NB4 (cell line): ENCODE results near the gene SH2D1A.

Source experiments
- DNase-seq: peaks from one replicate; pipeline ENCODE4 v3.0.0; 2010; ENCODE audit warnings: low read depth
- H3K4me3 ChIP-seq: one replicate; pipeline ENCODE4 v1.5.1; 2011; ENCODE audit warnings: mild to moderate bottlenecking, low read depth, low read length, moderate library complexity
- MYC ChIP-seq: IDR thresholded peaks from 2 replicates; pipeline ENCODE4 v1.6.1; 2011; ENCODE audit warnings: low read depth, low read length
- POLR2A ChIP-seq: IDR thresholded peaks from 2 replicates; pipeline ENCODE4 v1.6.1; 2011; ENCODE audit warnings: mild to moderate bottlenecking; ENCODE audit not compliant: insufficient read length; ENCODE audit errors: extremely low read depth
- TF ChIP-seq, protein P1 (sequence below): IDR thresholded peaks from one replicate; pipeline ENCODE4 v1.5.1; 2012; ENCODE audit warnings: low read depth, low read length
- TF ChIP-seq, protein P2 (sequence below): IDR thresholded peaks from 2 replicates; pipeline ENCODE4 v1.6.1; 2011; ENCODE audit warnings: low read depth, low read length

Gene SH2D1A

DNA sequence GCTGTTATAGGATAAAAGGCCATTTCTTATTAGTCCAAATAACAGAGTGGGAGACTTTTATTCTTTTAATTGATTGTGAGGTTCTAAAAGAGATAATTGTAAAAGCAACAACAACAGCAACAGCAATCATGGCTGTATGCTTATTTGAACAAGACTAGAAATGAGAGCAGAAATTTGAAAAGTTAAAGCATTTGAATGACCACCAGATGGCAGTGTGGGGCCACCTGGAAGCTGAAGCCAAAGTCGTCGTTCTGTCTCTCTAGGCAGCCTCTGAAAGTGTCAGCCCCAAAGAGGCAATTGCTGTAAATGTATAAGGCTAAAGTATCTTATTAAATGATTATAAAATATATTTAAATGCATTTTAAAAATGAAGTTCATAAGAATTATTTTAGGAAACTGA, 42.2 kb downstream of the SH2D1A start:
- TF ChIP-seq, protein P1, sequence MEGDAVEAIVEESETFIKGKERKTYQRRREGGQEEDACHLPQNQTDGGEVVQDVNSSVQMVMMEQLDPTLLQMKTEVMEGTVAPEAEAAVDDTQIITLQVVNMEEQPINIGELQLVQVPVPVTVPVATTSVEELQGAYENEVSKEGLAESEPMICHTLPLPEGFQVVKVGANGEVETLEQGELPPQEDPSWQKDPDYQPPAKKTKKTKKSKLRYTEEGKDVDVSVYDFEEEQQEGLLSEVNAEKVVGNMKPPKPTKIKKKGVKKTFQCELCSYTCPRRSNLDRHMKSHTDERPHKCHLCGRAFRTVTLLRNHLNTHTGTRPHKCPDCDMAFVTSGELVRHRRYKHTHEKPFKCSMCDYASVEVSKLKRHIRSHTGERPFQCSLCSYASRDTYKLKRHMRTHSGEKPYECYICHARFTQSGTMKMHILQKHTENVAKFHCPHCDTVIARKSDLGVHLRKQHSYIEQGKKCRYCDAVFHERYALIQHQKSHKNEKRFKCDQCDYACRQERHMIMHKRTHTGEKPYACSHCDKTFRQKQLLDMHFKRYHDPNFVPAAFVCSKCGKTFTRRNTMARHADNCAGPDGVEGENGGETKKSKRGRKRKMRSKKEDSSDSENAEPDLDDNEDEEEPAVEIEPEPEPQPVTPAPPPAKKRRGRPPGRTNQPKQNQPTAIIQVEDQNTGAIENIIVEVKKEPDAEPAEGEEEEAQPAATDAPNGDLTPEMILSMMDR: peak; percentile 12
- TF ChIP-seq, protein P2, sequence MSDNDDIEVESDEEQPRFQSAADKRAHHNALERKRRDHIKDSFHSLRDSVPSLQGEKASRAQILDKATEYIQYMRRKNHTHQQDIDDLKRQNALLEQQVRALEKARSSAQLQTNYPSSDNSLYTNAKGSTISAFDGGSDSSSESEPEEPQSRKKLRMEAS: no peak
- no peak overlapping the region for H3K4me3 ChIP-seq
- DNase-seq: peak; percentile 67

DNA sequence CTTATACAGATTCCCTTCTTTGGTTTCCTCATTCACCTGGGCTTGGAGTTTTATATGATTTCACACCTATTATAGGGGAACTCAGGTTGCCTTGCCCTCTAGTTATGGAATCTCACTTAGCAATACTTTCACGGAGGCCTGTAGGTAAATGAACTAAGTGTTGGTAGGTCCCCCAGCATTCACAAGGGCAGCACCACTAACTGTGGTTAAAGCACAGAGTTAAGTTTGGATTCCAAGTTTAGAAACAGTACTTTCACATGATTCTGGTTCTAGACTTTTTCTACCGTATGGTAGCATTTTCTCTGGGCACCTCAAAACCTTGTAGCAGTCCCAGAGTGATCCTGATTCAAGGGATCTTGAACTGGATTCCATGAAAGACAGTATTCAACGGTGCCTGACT, 46.4 kb downstream of the SH2D1A start:
- no peak overlapping the region for H3K4me3 ChIP-seq
- TF ChIP-seq, protein P1: no peak
- TF ChIP-seq POLR2A (no peak), MYC (no peak)
- TF ChIP-seq, protein P2: no peak
- DNase-seq: no peak

DNA sequence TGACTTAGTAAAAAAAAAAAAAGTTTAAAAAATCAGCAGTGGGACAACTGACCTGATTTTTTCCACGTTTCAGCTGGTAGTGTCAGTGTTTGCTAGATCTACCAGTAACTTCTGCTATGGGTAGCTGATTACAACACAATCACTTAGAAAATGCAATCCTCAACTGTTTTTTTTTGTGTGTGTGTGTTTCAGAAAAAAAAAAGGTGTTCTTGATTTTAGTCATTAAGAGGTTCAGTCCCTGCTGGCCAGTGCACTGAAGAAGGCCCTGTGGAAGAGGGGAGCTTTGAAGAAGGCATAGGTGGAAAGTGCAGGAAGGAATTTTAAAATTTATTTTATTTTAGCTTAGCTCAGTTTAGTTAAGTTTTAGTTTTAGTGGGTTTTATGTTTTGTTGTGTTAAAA, 46.9 kb downstream of the SH2D1A start:
- DNase-seq: peak; percentile 32
- no peak overlapping the region for H3K4me3 ChIP-seq
- TF ChIP-seq, protein P1: no peak
- TF ChIP-seq POLR2A: no peak
- TF ChIP-seq MYC: no peak
- TF ChIP-seq, protein P2: no peak

DNA sequence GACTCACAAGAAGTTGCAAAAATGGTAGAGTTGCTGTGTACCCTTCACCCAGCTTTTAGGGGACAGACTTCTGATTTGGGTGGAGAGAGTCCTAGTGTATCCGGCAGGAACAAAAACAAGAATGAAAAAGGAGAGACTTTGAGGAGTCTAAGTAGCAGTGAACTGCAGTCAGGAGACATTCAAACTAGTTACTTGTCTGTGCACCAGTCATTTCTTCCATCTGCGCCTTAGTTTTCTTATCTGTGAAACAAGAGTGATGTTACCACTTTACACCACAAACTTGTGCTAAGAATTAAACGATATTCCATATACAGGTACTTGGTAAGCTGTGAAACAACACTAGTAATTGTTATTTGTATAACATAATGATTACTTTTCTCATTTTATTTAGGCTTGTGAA, 47.3 kb downstream of the SH2D1A start:
- DNase-seq: no peak
- no peak for TF ChIP-seq POLR2A
- TF ChIP-seq, protein P1: no peak
- H3K4me3 ChIP-seq: no peak overlapping the region

DNA sequence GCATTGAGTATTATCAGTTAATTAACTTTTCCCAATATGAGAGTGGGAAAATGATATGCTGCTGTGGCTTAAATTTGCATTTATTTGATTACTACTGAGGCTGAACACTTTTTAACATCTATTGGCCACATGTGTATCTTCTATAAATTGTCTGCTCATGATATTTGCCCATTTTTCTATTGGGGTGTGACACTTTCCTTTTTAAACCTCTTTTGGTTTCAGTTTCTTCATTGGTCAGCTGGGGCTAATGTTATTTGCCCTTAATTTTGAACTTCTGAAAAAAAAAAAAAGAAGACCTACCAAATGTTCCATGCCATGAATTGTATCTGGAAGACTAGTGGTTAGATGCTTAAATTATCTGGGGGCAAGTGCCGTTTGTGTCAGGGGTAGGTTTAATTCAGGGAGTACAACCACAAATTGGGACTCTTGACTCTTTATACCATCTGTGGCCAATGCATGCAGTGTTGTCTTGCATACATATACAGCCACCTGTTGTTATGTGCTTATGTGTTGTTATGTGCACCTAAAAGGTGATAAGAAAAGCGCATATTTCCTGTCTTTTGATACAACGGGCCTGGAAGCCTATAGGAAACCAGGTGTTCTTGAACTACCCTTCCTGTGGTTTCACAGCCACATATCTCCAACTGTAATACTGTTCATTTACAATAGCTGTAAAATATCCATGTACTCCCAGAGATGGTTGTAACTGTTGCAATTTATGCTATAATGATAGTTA, 49.0 kb downstream of the SH2D1A start:
- TF ChIP-seq POLR2A: no peak
- no peak for TF ChIP-seq MYC
- TF ChIP-seq, protein P2: no peak
- TF ChIP-seq, protein P1: no peak
- DNase-seq: no peak
- no peak overlapping the region for H3K4me3 ChIP-seq

DNA sequence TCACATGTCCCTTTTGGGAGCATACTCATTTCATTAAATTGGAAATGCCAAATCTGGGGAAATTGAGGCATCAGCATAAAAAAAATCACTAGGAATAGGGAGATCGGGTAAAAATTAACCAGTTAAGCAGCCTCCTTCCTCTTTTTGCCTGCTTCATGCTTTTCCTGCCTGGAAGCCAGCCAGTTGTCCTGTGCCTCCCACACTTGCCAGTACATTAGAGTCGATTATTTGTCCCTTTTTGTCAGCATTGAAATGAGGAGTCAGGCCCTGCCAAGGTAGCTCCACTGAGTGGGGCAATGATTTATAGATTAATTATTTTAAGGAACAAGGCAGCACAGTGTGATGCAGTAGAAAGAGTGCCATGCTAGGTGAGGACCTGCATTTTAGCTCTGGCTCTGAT, 55.3 kb downstream of the SH2D1A start:
- TF ChIP-seq, protein P1: no peak
- no peak for TF ChIP-seq POLR2A
- no peak for TF ChIP-seq MYC
- TF ChIP-seq, protein P2: no peak
- H3K4me3 ChIP-seq: no peak overlapping the region
- no peak for DNase-seq
